GM18951 (cell line): ENCODE results near the gene RBMS3.

Source experiments
- POLR2A ChIP-seq: IDR thresholded peaks from 4 replicates; pipeline ENCODE4 v1.6.1; 2011; ENCODE audit warnings: mild to moderate bottlenecking; ENCODE audit not compliant: insufficient read length, insufficient read depth; ENCODE audit errors: extremely low read depth
- in situ Hi-C: fragments of 300-500 bp; cut with MboI; formaldehyde crosslinking; loops from one replicate; pipeline ENCODE4 v1.12.0; 2022; ENCODE audit warnings: low sequenced_read_pairs, mixed read lengths, inconsistent platforms; ENCODE audit not compliant: unreplicated experiment

The RBMS3 gene

GRCh38 chr3:29859726-29860270 lies 578.9 kb downstream of the RBMS3 start:
- TF ChIP-seq POLR2A = no peak
- in situ Hi-C loops = no loop called here

- in situ Hi-C loops = no loop called here
- no peak for TF ChIP-seq POLR2A
Measured at GRCh38 chr3:29864809-29865208, 583.9 kb downstream of the RBMS3 start.

GRCh38 chr3:29868543-29869101 lies 587.8 kb downstream of the RBMS3 start:
- in situ Hi-C loops = no loop called here
- no peak for TF ChIP-seq POLR2A

GRCh38 chr3:29870136-29870535 lies 589.3 kb downstream of the RBMS3 start:
- in situ Hi-C loops = no loop called here
- no peak for TF ChIP-seq POLR2A

- in situ Hi-C loops = no loop called here
- no peak for TF ChIP-seq POLR2A
Measured at GRCh38 chr3:29871087-29871486, 590.2 kb downstream of the RBMS3 start.

GRCh38 chr3:29880809-29881208 lies 599.9 kb downstream of the RBMS3 start:
- TF ChIP-seq POLR2A = no peak
- in situ Hi-C loops = no loop called here

- in situ Hi-C loops = no loop called here
- TF ChIP-seq POLR2A = no peak
Measured at GRCh38 chr3:29887451-29887850, 606.6 kb downstream of the RBMS3 start.

GRCh38 chr3:29889215-29889614 lies 608.3 kb downstream of the RBMS3 start:
- in situ Hi-C loops = no loop called here
- no peak for TF ChIP-seq POLR2A

GRCh38 chr3:29890801-29891200 lies 609.9 kb downstream of the RBMS3 start:
- in situ Hi-C loops = no loop called here
- no peak for TF ChIP-seq POLR2A

- in situ Hi-C loops = no loop called here
- TF ChIP-seq POLR2A = no peak
Measured at GRCh38 chr3:29892976-29893554, 612.2 kb downstream of the RBMS3 start.

GRCh38 chr3:29896856-29897255 lies 616.0 kb downstream of the RBMS3 start:
- TF ChIP-seq POLR2A = no peak
- in situ Hi-C loops = no loop called here

- TF ChIP-seq POLR2A = no peak
- in situ Hi-C loops = no loop called here
Measured at GRCh38 chr3:29898171-29898965, 617.5 kb downstream of the RBMS3 start.

GRCh38 chr3:29899021-29899420 lies 618.1 kb downstream of the RBMS3 start:
- no peak for TF ChIP-seq POLR2A
- in situ Hi-C loops = no loop called here

GRCh38 chr3:29901097-29901496 lies 620.2 kb downstream of the RBMS3 start:
- in situ Hi-C loops = no loop called here
- TF ChIP-seq POLR2A = no peak

GRCh38 chr3:29903600-29903999 lies 622.7 kb downstream of the RBMS3 start:
- no peak for TF ChIP-seq POLR2A
- in situ Hi-C loops = no loop called here
